HG03108 (cell line): ENCODE results near the gene CCBE1.
"Not testable (repeated sequence)": the region's sequence is repeated elsewhere in the genome, so short reads cannot be mapped to it uniquely, and the experiment has no call there.

ENCODE experiments used
- ATAC-seq: cut with Tn5 transposase; IDR thresholded peaks from one replicate; pipeline ENCODE4 v1.9.1; 2021; ENCODE audit warnings: moderate library complexity; ENCODE audit not compliant: unreplicated experiment

The CCBE1 gene

DNA sequence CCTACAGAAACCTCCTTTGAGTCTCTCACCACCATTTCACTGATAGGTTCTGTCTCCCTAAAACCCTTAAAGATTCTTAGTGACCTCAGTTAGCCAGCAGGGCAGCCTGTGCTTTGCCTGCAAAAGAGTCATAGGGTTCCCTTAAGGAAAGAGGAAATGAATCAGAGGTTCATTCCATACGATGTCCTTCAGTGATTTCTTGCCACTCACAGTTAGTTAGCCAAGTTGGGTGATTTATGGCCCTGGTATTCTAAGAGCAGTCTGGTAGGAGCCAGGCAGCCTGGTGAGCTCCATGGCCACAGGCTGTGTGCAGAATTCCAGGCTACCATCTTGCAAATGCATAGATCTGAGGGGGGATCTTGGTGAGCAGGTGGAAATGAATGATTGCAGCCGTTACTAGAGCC is 18.7 kb upstream of the CCBE1 start:
- no peak for ATAC-seq

DNA sequence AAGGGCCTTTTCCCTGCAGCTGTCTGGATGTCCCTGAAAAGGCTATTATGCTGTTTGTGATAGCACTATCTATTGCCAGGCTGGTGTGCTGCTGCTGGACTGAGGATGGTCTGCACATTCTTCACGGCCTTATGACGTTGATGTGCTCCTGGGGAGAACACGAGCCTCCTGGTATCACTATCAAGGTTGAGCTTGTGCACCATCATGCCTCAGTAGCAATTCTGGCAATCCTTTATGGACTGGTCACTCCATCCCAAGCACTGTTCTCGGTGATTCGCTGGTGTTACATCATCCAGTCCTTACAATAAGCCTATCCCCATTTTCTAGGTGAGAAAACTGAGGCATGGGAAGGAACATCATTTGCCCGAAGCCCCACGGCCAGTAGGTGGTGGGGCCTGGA is 18.2 kb upstream of the CCBE1 start:
- ATAC-seq = no peak

DNA sequence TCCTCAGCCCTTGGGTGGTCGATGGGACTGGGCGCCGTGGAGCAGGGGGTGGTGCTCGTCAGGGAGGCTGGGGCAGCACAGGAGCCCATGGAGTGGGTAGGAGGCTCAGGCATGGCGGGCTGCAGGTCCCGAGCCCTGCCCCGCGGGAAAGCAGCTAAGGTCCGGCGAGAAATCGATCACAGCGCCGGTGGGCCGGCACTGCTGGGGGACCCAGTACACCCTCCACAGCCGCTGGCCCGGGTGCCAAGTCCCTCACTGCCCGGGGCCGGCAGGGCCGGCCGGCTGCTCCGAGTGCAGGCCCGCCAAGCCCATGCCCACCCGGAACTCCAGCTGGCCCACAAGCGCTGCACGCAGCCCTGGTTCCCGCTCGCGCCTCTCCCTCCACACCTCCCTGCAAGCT is 16.9 kb upstream of the CCBE1 start:
- not testable (repeated sequence) for ATAC-seq

DNA sequence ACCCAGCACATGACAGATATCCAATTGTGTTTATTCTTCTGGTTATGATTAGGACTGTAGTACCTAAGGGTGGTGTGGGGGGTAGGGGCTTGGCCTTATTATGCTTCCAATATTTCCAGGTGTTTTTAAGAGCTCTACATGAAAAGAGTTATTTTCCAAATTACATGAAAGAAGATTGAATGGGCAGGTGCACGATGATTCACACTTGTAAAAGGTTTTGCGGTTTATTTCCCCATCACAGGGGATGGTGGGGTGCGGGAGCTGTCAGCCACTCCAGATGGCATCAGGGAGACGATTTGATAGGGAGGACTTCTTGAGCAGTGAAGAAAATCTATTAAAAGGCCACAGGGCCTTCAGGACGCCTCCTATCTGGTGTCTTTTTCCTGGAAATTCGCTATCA is 15.1 kb upstream of the CCBE1 start:
- ATAC-seq = no peak

DNA sequence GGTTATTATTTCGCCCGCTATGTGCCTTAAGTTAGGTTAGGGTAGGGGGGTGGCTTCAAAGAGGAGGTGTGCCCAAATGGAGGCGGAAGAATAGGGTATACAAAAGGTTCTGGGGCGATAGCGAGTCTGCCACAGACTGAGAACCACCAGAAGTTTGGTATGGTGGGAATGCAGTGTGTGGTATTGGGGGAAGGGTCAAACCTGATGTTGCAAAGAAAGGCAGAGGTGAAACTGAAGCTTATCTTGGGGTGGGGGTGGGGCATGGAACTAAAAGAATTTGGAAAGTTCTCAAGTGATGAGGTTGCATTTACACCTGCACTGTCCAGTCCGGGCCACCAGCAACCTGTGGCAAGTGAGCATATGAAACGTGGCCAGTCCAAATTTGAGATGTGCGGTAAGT is 11.8 kb upstream of the CCBE1 start:
- ATAC-seq = no peak

DNA sequence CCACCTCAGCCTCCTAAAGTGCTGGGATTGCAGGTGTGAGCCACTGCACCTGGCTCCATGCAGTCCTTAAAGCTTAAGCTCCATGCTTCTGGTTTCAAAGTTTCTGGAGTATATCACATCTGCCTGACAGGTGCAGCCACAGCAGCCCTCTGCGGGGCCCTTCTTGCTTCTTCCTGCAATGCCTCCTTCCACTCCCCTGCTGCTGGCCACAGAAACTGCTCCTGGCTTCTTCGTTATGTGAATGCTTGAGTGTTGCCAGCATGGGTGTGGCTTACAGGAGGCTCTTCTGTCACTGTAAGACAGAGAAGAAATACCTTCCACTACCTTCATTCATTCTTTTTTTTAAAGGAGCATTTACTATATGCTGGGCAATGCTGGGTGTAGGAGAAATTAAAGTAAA is 10.1 kb upstream of the CCBE1 start:
- ATAC-seq = no peak

DNA sequence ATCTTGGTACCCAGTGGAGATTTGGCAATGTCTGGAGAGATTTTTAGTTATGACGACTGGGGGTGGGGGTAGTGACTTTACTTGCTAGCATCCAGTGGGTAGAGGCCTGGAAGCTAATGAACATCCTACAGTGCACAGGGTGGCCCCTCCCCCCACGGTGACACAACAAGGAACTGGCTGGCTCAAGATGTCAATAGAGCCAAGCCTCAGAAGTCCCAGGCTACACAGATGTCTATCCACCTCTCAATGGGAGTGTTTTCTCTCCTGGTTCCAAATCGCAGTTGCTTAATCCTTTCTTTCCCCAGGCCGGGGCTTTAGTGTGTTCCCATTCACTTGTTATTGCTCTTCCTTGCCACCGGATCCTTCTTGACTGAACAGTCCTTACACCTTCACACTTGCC is 9.3 kb upstream of the CCBE1 start:
- ATAC-seq = no peak

DNA sequence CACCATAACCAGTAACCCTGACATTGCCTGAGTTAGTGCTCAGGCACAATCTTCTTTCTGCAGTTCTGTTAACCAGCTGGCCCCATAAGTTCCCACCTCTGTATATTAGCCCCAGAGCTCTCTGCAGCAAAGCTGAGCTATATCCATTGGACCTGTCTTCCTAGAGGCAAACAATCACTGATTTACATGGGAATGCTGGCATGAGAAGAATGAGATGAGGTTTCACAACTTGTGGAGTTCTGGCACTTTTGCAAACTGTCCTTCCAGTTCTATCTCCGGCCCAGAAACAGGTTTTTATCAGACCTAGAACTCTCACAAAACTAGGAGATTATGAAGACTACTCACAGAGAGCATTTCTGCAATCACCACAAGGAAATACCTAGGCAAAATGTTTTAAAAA is 7.9 kb upstream of the CCBE1 start:
- no peak for ATAC-seq

DNA sequence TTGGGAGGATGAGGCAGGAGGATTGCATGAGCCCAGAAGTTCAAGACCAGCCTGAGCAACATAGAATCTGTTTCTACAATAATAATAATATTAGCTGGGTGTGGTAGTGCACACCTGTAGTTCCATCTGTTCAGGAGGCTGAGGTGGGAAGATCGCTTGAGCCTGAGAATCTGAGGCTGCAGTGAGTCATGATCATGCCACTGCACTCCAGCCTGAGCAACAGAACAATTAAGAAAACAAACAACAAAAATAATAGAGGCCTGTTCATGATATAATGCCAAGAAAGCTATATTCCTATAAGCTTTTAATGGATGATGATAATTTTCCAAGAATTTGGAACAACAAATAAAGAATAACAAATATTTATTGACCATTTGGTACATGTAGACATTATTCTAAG is 6.9 kb upstream of the CCBE1 start:
- ATAC-seq = no peak

DNA sequence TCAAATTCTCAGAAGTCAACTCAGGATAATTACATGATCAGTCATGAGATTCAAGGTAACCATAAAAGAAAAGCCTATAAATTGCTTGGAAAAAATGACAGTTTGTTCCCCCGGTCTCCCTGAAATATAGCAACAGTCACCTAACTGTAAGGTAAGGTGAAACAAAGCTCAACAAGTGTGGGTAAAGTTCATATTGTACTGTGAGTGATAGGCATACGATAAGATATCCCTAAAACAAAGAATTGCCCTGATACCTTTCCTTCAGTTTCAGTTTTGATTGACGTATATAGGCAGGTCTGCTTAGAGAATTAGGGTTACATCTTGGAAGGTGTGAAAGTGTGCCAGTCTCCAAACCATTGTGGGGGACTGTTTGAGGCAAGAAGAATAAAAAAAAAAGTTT is 4.0 kb upstream of the CCBE1 start:
- ATAC-seq = no peak

DNA sequence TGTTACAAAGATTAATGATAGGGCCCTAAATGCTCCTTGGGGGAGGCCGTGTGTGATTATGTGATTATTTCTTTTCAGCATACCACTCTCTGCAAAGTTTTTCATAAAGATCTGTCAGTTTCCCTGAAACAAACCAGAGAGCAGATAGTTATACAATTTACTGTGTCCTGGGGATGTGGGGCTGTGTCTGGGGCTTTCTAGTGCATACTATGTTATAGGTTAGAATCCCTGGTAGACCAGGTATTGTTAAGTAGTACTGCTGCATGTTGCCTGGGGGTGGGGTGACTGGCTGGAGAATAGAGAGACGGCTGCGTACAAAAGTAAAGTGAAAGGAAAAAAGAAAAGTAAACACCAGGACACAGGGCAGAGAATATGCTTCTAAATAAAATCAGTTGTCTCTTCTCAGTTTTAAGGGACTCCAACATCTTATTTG is 3.3 kb upstream of the CCBE1 start:
- no peak for ATAC-seq

DNA sequence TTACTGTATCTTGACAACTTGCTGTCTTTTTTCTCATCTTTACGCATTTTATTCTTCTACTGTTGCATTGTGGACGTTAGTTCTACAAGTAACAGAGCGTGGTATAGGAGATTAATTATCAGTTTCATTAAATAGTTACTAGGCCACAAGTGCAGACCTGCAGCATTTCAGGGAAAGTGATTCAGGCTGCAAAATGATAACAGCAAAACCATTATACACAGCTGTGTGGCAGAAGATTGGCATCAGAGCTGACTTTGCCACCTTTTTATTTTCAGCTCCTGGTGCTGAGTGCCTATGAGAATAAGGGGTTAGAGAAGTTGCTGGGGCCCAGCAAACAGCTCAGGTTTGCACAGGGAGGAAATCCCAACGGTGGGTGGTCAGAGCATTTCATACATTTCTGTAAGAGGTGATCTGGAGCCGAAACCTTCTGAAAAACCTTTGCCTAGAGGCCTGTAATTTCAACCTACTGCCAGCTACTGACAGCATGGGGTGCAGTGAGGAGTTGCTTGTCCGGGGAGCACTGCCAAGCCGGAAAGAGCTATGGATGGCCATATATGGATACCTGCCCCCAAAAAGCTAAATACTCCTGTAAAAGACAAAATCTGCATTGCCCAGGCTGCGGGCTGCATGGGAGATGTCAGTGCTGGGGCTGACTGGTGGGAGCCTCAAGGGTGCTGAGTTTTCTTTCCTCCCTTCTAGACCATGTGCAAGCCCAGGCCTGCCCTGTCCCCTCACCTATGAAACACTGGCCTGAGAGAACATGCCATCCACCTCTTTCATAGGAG is 2.7 kb upstream of the CCBE1 start:
- no peak for ATAC-seq

DNA sequence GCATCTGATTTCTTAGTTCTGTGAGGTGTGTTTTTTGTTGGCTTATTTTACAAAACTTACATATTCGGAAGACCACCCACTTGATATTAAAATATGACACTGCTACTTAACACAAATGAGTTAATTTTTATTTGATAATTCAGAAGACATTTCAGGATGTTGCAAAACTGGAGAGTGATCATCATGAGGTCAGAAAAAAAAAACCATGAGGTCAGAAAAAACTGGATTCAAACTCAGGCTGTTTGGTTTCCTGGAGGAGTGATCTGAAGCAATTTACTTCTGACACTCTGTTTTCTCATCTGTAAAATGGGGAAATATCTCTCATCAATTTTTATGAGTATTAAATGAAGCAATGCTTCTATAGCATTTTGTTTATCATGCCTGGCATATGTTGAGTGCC is 1.8 kb upstream of the CCBE1 start:
- ATAC-seq = no peak

DNA sequence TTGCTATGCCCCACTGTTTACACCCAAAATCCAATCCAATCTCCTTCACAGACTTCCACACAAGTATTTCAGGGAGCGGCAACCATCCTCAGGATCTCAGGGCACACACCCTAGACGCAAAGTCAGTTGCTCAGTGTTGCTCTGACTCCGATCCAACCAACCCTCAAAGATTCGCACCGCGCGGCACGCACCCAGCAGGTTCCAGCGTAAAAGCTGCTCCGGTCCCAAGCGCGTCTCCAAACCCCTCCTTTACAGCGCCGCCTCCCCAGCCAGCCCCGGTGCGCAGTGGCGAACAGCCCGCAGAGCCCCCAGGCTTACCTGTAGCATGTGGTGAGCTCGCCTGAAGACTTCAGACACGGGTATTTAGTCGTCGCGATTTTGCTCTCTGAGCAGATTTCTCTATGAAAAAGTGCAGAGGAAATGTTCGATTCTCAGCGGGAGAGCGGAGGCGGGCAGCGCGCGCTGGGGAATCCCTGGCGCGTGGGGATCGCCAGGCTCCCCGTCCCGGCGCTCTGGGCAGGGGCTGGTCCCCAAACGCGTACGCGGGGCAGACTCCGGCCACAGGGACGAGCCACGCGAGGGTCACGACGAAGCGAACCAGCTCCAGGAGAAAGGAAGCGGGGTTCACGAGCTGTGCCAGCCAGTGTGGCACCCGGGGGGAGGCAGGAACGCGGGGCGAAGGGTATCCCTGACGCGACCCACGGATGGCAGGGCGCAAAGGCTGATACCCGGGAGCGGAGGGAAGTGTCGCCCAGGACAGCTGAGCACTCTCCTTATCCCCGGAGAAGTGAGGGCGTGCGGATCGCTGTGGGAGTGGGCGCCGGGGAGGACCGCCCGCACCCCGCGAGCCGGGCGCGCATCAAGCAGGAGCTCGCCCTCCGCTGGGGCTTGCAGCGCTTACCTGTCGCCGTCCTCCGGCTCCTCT is 650 bp downstream of the CCBE1 start:
- no peak for ATAC-seq

DNA sequence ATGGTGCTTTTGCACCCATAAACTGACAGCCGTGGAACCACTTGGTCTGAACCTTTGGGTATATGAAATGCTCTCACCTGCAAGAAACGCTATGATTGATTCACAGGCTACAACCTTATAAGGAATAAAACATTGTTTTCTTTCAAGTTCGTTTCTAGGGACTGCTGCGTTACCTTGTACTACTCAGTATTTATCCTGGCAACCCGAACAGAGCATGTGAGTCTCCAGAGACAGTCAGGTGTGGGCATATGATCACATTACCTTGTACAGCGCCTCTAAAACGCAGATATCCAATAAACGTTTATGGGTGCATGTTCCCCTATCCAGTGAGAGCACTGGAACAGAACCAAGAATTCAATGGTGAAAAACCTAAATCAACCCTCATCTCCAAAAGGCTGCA is 1.7 kb downstream of the CCBE1 start:
- no peak for ATAC-seq

DNA sequence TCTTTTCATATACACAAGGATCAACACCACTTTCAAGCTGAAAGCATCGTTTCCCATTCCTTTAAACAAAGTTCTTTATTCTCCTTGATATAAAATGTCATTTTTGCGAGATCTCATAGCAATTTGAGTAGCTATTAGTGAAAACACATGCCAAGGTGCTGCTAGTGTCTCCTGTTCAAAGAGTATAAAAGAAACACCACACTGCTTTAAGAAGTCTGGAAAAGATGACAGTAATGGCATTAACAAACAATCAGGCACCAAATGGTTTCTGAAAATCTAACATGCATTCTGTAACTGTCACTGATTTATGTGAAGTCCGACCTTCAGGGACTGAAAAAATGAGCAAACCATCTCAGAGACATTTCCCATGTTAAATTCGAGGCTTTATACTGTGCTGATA is 2.4 kb downstream of the CCBE1 start:
- no peak for ATAC-seq

DNA sequence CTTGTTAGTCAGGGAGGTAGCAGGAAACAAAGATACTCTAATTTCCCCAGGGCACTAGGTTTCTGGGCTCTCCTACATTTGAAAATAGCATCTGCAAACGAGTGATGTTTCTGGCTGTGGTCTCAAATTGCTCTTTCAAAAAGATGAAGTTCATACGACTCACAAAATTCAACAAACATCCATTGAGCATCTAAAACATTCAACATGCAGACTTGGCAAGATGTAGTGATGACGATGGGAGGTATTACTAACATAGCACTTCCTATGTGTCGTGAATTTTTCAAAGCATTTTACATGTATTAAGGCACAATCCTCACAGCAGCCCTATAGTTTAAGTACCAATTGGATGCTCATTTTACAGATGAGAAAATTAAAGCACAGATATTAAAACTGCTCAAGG is 5.2 kb downstream of the CCBE1 start:
- ATAC-seq = no peak

DNA sequence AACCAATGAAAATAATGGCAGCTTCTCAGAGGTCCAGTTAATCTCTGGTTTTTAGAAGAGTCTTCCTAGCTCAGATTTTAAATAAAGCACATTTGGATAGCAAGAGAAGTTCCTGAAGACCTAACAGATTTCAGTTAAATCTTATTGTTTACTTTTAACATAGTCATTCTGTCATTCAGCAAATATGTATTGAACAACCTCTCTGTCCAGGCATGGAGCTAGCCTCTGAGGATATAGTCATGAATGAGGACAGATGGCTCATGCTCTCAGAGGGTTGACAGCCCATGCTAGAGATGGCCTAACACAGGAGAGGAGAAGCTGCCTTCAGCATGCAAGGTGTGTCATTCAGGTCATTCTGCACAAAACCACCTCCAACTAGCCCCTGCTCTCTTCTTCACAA is 6.2 kb downstream of the CCBE1 start:
- ATAC-seq = no peak

DNA sequence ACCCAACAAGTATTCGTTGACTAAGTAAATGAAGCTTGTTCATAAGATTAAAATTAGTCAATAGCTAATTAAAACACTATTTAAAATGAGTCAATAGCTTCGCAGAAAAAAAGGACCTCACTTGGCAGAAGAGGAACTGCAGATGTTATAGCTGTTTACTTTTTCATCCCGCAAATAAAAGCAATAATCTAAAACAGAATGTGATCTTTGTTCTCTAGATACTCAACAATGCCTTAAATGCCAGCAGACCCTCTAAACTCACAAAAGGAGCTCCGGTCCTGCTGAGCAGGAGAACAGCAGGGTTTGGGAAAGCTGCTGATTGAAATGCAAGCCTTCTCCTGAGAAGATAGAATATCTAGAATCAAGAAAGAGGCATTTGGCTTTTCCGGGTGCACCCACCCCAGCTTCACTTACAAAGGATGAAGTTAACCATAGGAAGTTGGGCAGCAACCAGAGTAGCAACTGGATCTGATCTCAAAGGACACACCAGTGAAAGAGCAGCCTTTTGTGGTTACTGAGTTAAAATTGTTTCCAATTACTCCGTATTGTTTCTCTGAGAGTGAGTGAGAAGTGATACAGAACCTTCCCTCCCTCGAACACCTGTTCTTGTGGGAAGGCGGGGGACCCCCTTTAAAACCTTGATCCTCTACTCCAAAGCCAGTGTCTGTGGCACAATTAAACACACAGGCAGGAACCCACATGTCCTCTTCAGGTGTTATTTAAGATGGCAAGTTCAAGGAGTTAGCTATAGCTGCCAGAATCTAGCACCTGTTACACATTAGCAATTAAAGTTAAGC is 6.8 kb downstream of the CCBE1 start:
- no peak for ATAC-seq

DNA sequence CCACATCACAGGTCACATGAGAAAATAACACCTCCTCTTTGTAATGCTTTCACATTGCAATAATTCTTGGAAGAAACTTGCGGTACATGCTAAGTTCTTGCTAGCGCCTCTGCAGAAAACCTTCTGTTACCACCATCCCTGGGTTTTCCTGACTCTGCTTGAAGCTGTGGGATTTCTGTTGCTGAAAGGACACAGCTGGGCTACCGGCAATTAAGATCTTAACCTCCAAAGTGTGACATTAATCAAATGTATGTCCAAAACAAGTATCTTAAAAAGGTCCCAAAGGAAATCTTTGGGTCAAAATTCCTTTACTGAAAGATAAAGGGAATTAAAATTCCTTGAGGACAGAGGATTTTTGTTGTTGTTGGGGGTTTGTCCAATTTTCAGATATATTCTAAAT is 7.5 kb downstream of the CCBE1 start:
- no peak for ATAC-seq

DNA sequence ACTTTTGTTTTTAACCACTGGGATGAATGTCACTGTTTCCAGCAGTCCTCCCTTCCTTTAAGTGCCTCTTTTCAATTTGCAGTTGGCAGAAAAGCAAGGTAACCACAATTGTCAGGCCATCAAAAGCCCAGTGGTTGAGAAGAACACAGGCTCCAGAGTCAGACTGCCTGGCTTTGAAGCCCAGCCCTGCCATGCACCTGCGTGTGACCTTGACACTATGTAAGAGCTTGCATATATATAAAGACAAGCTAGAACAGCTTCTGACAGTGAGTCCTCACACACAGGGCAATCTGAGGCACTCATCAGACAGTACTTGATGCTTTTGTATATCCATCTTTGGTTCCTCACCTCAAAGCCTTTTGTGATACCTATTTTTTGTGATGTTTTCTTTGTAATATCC is 11.0 kb downstream of the CCBE1 start:
- ATAC-seq = no peak
